ENCODE measurements around the gene LRP1.

Gene LRP1

DNA sequence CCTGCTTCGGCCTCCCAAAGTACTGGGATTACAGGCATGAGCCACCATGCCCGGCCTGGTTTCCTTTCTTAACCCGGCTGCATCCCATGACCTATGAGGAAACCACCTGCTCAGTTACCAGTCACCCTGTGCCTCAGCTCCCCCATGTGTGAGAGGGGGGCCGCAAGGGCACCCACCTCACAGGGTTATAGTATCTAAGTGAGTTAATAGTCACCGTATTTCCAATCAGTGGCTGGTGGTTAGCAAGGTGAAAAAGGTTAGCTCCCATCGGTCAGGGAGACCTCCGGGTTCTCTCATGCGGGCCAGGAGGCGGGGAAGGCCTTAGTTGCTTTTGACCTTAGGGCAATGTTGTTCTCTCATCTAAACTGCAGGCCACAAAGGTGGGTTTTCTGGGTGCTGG is 6.7 kb downstream of the LRP1 start:
- DNase-seq (ENCODE audit: low read depth in 2 of 2), result no peak

DNA sequence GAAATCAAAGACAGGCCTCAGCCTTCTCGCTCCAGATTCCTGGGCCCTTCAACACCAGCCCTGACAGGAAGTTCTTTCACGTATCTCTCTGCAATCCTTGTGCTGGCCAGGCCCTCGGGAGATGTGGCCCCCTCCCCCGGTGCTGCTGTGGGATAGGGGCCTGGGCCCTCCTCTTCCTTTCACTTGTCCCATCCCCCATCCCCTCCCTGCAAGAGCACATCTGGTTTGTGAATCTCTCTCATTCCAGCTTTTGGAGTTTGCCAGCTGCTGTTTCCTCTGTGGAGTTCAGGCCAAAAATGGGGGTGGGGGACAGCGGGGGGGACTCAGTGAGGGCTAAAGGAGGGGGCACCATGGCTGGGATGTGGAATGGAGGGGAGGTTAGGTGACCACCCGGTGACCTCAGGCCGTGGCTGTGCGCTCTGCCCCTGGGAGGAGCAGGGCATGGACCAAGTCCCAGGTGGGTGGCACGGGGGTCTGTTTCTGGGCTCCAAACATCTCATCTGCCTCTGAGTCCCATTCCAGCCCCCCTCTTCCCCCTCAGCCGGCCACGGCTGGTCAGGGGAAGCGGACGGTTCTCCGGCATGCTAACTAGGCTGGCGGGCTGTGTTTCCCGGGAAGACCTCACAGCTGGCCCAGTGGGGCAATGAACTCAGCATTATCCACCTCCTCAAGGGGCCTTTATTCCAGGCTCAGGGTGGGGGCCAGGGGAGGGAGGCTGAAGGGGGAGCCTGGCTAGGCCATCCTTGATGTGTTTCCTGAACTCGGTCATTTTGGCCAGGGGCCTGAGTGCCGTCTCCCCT is 7.4 kb downstream of the LRP1 start:
- DNase-seq (ENCODE audit: low read depth in 2 of 2), result no peak

DNA sequence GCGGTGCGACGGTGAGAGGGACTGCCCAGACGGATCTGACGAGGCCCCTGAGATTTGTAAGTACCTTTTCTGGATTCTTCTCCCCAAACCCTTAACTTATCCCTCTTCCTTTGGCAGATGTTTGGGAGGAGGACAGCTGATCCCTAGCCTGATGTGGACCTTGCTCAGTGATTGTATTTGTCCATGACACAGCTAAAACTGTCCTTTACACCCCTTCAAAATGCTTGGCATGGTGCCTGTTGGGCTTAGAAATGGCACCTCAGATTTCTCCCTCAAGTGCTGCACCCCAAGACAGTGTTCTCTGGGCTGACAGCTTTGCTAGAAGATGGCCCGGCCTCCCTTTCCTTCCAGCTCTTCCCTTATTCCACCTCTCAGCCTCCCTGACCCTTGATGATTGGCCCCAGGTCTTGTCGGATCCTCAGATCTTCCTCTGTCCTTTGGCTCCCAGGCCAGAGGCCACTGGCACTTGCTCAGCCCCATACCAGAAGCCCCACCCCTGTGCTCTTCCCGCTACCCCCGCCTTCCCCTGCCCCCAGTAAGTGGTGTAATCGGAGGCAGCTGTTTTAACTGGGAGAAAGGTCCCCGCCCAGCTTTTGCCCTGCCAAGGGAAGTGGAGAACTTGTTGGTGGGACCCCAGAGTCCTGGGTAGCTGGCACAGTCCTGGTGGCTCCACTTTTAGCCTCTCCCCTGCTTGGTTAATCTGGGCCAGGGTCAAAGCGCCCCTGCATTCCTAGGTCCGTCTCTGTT is 10.4 kb downstream of the LRP1 start:
- DNase-seq (ENCODE audit: low read depth in 2 of 2), result no peak

DNA sequence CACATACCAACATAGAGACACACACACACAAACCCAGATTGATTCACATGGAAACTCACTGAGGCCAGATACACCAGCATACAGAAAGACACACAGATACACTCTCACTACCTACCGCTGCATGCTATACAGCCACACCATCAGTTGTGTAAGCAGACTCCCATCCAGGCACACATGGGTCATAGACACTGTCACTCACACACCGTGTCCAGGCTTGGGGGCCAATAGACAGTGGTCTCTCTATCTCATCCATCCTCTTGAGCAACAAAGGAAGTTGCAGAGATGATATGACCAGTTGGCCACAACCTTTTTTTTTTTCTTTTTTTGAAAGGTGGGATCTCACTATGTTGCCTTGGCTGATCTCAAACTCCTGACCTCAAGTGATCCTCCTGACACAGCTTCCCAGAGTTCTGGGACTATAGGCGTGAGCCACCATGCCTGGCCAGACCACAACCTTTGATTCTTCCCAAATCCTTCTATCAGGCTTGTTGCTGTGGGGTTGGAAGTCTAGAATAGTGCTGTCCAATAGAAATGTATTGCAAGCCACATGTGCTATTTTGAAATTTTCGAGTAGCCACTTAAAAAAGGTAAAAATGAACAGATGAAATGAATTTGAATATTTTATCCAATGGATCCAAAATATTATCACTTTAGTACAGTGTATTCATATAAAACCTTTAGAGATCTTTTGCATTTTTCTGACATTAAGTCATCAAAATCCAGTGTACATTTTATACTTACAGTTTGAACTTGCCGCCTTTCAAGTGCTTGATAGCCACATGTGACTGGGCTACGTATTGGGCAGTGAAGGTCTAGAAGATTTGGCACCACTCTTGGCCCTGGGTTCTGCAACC is 11.7 kb downstream of the LRP1 start:
- DNase-seq (ENCODE audit: low read depth in 2 of 2), result no peak

GRCh38 chr12:57141249-57141648 is 13.0 kb downstream of the LRP1 start:
- DNase-seq (ENCODE audit: low read depth in 2 of 2), result no peak

GRCh38 chr12:57142121-57142520 is 13.8 kb downstream of the LRP1 start:
- DNase-seq (ENCODE audit: low read depth in 2 of 2), result no peak

DNA sequence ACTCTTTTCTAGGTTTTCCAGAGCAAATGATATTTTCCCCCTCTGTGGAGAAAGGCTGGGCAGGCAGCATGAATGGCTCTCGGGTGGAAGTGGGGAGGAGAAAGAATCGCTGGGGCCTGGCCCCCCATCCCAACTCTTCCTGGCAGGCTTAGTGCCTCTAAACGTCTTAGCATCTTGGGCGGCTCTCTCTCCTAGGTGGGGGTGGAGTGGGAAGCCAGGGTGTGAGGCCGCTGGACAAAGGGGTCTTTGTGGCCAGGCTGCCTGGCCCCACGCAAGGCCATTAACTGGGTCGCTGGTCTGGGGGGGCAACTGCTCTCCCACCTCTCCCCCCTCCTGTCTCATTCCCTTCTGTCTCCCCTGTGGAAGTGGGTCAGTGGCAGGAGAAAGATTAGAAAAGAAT is 14.4 kb downstream of the LRP1 start:
- no peak for DNase-seq (ENCODE audit: low read depth in 2 of 2)

DNA sequence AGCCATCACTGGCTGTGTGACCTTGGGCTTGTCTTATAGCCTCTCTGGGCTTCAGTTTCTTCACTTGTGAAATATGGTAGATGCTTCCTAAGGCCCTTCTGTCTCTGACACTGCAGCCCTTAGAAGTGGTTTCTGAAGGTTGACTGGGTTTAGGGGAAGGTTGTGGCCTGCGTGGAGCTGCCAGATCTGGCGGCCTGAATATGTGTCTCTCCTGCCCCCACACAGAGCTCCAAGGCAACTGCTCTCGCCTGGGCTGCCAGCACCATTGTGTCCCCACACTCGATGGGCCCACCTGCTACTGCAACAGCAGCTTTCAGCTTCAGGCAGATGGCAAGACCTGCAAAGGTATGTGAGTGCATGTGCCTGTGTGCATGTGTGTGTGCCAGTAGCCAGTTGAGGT is 15.2 kb downstream of the LRP1 start:
- DNase-seq (ENCODE audit: low read depth in 2 of 2), result no peak

GRCh38 chr12:57145460-57146059 is 17.3 kb downstream of the LRP1 start:
- no peak for DNase-seq (ENCODE audit: low read depth in 2 of 2)

GRCh38 chr12:57146092-57146491 is 17.8 kb downstream of the LRP1 start:
- DNase-seq (ENCODE audit: low read depth in 2 of 2), result no peak

DNA sequence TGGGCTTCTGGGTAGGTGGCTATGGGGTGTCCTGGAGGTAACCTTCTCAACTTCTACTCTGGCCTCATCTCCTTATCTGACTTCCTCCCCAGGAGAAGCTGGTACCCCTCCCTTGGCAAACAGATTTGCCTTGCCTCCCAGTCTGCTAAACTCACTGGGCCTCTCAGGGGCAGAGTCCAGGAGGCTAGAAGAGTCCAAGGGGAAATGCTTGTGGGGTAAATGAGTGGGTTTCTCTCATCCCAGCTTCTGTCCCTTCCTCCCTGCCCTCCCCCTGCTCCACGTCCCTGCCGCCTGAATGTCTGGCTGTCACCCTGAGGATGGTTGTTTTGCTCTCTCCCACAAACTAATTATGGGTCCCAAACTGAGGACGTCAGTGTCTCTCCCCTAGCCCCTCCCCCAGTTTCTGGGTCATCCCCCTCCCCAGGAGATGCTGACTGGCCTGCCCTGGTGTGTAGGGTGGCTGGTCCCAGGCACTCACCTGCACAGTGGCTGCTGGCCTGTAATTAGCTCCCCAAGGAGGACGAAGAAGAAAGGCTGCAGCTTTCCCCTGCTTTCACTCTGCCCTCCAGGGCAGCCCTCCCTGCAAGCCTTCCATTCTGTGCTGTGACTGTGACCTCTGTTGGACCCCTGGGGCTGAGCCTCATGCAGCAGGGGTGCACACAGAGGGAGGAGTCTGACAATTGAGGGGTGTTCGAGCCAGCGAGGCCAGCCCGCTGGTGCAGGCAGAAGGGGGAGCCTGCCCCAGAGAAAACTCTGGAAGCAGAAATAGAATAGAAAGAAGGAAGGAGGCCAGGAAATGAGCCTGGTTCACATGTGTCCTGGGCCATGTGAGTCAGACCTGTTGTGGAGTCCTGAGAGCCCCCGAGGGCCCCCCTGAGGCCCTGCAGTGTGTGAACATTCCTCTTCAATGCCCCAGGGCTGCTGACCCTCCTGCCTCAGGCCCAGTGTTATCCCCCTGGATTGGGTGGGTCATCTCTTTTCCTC is 19.0 kb downstream of the LRP1 start, which contains the start of gene LRP1-AS:
Gene LRP1-AS, minus strand, starts transcription at position 659 of the 984 bp plus-strand sequence.
- DNase-seq (ENCODE audit: low read depth in 2 of 2), result no peak

- DNase-seq (ENCODE audit: low read depth in 2 of 2), result no peak
Observed at GRCh38 chr12:57148469-57149244, 20.4 kb downstream of the LRP1 start.

DNA sequence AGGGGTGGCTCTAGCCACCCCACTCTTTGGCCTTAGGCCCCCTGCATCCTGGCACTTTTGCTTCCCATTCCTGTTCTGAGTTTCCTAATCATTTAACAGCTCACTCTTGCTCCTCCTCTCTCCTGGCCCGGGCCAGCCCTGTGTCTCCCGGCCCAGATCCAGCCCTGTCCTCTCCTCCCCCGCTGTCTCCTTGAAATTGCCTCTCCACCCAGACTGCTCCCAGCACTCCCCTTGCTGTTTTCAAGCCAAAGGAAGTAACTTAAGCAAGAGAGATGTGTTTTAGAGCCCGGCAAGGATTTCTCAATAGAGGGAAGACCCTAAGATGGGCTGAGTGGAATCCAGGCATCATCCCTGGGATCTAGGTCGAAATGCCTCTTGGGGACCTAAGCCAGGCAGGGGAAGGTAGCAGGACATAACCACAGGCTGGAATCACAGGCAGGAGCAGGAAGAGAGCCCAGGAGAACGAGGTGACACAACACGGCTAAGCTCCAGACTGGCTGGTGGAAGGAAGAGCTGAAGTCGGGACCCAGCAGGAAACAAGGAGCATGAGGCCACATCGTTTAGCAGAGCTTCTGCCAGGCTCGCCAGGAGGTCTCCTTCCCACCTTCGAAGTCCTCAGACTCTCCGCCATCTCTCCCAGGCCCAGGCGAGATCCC is 21.1 kb downstream of the LRP1 start:
- DNase-seq (ENCODE audit: low read depth in 2 of 2), result no peak

GRCh38 chr12:57150400-57151000 is 22.2 kb downstream of the LRP1 start:
- no peak for DNase-seq (ENCODE audit: low read depth in 2 of 2)

DNA sequence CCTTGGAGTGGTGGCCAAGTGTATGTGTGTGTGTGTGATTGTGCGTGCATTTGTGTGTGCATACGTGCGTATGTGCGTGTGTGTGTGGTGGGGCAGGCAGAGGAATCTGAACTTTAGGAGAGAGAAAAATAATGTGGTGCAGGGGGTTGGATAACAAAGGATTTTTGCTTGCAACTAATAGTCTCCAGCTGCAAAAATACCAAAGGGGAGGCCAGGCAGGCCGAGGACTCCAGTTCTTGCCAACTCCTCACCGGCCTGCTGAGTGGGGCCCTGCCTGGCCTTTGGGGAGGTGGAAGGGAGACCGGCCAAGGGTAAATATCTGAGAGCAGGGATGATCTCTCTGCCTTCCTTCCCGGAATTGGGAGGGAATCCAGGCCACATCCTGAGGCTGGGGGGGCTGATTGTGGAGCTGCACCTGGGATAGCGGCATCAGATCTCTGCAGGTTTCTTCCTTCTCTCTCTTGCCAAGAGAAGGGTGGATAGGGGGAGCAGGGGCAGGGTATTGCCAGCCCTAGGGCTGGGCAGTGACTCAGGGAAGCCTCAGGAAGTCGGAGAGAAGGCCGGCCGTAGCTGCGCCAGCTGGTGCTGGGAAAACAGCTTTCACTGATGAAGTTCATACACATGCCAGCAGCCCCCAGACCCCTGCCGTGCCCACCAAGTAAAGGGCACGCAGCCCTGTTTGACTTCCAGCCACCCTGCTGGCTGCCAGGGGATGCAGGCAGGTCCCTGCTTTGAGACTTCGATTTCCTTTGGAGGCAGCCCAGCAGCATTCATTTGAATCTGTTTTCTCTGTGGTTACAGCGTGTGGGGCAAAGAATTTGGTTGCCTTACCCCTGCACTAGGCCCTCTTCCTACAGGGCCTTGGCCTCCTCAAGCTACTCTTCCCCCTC is 23.7 kb downstream of the LRP1 start:
- no peak for DNase-seq (ENCODE audit: low read depth in 2 of 2)

- DNase-seq (ENCODE audit: low read depth in 2 of 2), result no peak
Observed at GRCh38 chr12:57152639-57153038, 24.4 kb downstream of the LRP1 start.

DNA sequence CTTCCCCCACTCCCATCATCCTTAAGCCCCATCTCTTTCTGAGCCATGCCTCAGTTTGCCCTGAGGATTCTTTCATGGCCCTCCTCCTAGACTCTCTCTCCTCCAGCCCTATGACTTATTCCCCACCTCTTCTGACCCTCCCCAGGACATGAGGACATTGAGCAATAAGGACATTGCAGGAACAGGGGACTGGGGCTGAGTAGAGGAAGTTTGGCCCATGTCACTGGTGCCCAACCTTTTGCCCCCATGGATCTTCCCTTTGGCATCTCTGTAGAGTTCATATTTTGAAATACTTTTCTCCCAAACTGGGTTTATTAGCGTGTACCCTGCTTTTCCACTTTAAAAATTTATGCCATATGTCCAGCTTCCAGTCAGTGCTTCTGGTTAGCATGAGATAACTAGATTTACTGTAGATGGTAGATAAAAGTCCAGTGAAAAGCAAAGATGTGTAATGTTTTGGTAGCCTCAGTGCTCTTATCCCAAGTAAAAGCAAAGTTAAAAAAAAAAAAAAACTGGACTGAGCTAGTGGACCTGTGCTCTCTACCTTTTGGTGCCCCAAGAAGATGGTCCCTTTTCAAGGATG is 25.2 kb downstream of the LRP1 start:
- DNase-seq (ENCODE audit: low read depth in 2 of 2), result no peak
